ENCODE results near the gene KIAA1217.
A peak's percentile ranks its signal among the peaks of the same experiment; 100 is the strongest.
"Not testable (repeated sequence)": the region's sequence is repeated elsewhere in the genome, so short reads cannot be mapped to it uniquely, and the experiment has no call there.

Gene KIAA1217

GRCh38 chr10:24444337-24444736 is 235.4 kb downstream of the KIAA1217 start:
- TF ChIP-seq CTCF (IDR thresholded peaks at IDR 0.05; ENCODE audit: borderline replicate concordance, control extremely low read depth, extremely low read depth, insufficient read depth, missing control alignments), result no peak
- in situ Hi-C loops (cut with MboI; ENCODE audit: low sequenced_read_pairs, unreplicated experiment), result no loop called here
- no peak for DNase-seq (ENCODE audit: low spot score)

GRCh38 chr10:24445958-24446357 is 237.0 kb downstream of the KIAA1217 start:
- DNase-seq (ENCODE audit: low spot score); in situ Hi-C loops (cut with MboI; ENCODE audit: low sequenced_read_pairs, unreplicated experiment): not testable (repeated sequence)

GRCh38 chr10:24446739-24447138 is 237.8 kb downstream of the KIAA1217 start:
- no peak for TF ChIP-seq CTCF (IDR thresholded peaks at IDR 0.05; ENCODE audit: borderline replicate concordance, control extremely low read depth, extremely low read depth, insufficient read depth, missing control alignments)
- in situ Hi-C loops (cut with MboI; ENCODE audit: low sequenced_read_pairs, unreplicated experiment), result no loop called here
- DNase-seq (ENCODE audit: low spot score), result no peak

GRCh38 chr10:24448351-24448999 is 239.5 kb downstream of the KIAA1217 start:
- in situ Hi-C loops (cut with MboI; ENCODE audit: low sequenced_read_pairs, unreplicated experiment), result no loop called here
- DNase-seq (ENCODE audit: low spot score), result no peak
- no peak for TF ChIP-seq CTCF (IDR thresholded peaks at IDR 0.05; ENCODE audit: borderline replicate concordance, control extremely low read depth, extremely low read depth, insufficient read depth, missing control alignments)

GRCh38 chr10:24449321-24449740 is 240.4 kb downstream of the KIAA1217 start:
- DNase-seq (ENCODE audit: low spot score), result peak; percentile 28
- TF ChIP-seq CTCF (IDR thresholded peaks at IDR 0.05; ENCODE audit: borderline replicate concordance, control extremely low read depth, extremely low read depth, insufficient read depth, missing control alignments), result no peak

GRCh38 chr10:24449769-24450310 is 240.9 kb downstream of the KIAA1217 start:
- in situ Hi-C loops (cut with MboI; ENCODE audit: low sequenced_read_pairs, unreplicated experiment), result no loop called here
- no peak for DNase-seq (ENCODE audit: low spot score)
- TF ChIP-seq CTCF (IDR thresholded peaks at IDR 0.05; ENCODE audit: borderline replicate concordance, control extremely low read depth, extremely low read depth, insufficient read depth, missing control alignments), result no peak

More at GRCh38 chr10:24449321-24449740, 240.4 kb downstream of the KIAA1217 start:
- in situ Hi-C loops (cut with MboI; ENCODE audit: low sequenced_read_pairs, unreplicated experiment), result no loop called here

GRCh38 chr10:24451325-24451820 is 242.4 kb downstream of the KIAA1217 start:
- DNase-seq (ENCODE audit: low spot score), result no peak
- in situ Hi-C loops (cut with MboI; ENCODE audit: low sequenced_read_pairs, unreplicated experiment), result no loop called here
- no peak for TF ChIP-seq CTCF (IDR thresholded peaks at IDR 0.05; ENCODE audit: borderline replicate concordance, control extremely low read depth, extremely low read depth, insufficient read depth, missing control alignments)
